Glutamatergic neuron (in vitro differentiated cells): Measurements from ENCODE around the gene OTOR. TPM values are rescaled to one million over a fixed set of nuclear protein-coding genes. Genes with fewer than 3 reads are reported as not detected.

Experiments
- DNase-seq: peaks from one replicate; pipeline ENCODE4 v3.0.0; 2022
- H3K27ac Mint-ChIP-seq: one replicate; pipeline ENCODE4 v1.8.0; 2020; ENCODE audit warnings: mild to moderate bottlenecking, mixed read lengths, inconsistent platforms; ENCODE audit not compliant: unreplicated experiment
- H3K27me3 Mint-ChIP-seq: one replicate; pipeline ENCODE4 v1.8.0; 2020; ENCODE audit warnings: mild to moderate bottlenecking, moderate library complexity, mixed read lengths, inconsistent platforms; ENCODE audit not compliant: unreplicated experiment
- H3K36me3 Mint-ChIP-seq: one replicate; pipeline ENCODE4 v1.8.0; 2020; ENCODE audit warnings: mild to moderate bottlenecking, mixed read lengths, inconsistent platforms; ENCODE audit not compliant: unreplicated experiment
- H3K4me1 Mint-ChIP-seq: one replicate; pipeline ENCODE4 v1.8.0; 2020; ENCODE audit warnings: mild to moderate bottlenecking, low read depth, mixed read lengths, inconsistent platforms; ENCODE audit not compliant: unreplicated experiment
- H3K4me3 Mint-ChIP-seq: one replicate; pipeline ENCODE4 v1.8.0; 2020; ENCODE audit warnings: mild to moderate bottlenecking, mixed read lengths, inconsistent platforms; ENCODE audit not compliant: unreplicated experiment
- H3K9me3 Mint-ChIP-seq: one replicate; pipeline ENCODE4 v1.8.0; 2020; ENCODE audit warnings: mild to moderate bottlenecking, moderate library complexity, mixed read lengths, inconsistent platforms; ENCODE audit not compliant: unreplicated experiment
- CTCF ChIP-seq: fragments of 200-600 bp; sonication (generic); IDR thresholded peaks from one replicate; pipeline ENCODE4 v1.5.0; 2021; ENCODE audit not compliant: partially characterized antibody, unreplicated experiment
- long read RNA-seq: library from polyadenylated mRNA; unstranded; transcript quantifications from one replicate; pipeline ENCODE4 v2.0.0, GENCODE V29; 2020; ENCODE audit not compliant: unreplicated experiment
- total RNA-seq: library from RNA; stranded (reverse); fragmentation: NEBNext Ultra II Directional; extraction: Animal tissue kit (Norgen Biotek cat#: 25700); gene quantifications from one replicate; pipeline ENCODE4 v1.2.1, GENCODE V29; 2021; ENCODE audit not compliant: unreplicated experiment

The OTOR gene, protein sequence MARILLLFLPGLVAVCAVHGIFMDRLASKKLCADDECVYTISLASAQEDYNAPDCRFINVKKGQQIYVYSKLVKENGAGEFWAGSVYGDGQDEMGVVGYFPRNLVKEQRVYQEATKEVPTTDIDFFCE
- total RNA-seq, result not detected
- long read RNA-seq, result 0 reads

DNA sequence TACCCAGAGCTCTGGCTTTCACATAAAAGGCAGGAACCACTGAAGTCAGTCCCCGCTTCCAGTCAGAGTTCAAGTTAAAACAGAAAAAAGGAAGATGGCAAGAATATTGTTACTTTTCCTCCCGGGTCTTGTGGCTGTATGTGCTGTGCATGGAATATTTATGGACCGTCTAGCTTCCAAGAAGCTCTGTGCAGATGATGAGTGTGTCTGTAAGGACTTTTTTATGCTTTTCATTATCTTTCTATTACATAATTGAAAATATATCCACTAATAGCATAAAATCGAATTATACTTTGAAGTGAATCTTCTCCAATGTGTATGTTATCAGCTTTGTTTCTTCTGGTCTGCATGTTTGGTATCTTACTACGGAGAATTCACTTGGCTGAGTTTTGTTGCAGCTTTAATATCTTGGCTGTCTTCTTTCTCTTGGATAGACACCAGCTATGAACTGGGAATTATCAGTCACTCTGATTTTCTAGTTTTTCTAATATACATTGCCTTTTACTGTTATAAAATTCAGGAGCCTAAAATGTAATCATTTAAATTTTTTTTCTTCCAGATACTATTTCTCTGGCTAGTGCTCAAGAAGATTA, at the start of gene OTOR:
OTOR (plus strand) TSS at position 51 of the 593 bp plus-strand sequence; CDS start at position 95, 44 bp downstream.
- Mint-ChIP-seq H3K27ac (no peak within 1 kb of the TSS), H3K9me3 (no peaks in the 10 kb centered on the region), H3K27me3 (no peaks in the 10 kb centered on the region), H3K4me3 (no peak within 1 kb of the TSS), H3K36me3 (no peaks in the 10 kb centered on the region), H3K4me1 (no peaks in the 10 kb centered on the region)
- DNase-seq, result no peak
- no peak for TF ChIP-seq CTCF

- Mint-ChIP-seq H3K27me3 (no peaks in the 10 kb centered on the region), H3K27ac (no peak overlapping the region), H3K4me1 (peaks cover 8% of the 10 kb centered on the region), H3K9me3 (peaks cover 2% of the 10 kb centered on the region), H3K4me3 (no peak overlapping the region), H3K36me3 (no peaks in the 10 kb centered on the region)
- DNase-seq, result peak; percentile 17
- TF ChIP-seq CTCF, result no peak
These were observed 48.9 kb upstream of the OTOR start for GRCh38 chr20:16699293-16699692.

DNA sequence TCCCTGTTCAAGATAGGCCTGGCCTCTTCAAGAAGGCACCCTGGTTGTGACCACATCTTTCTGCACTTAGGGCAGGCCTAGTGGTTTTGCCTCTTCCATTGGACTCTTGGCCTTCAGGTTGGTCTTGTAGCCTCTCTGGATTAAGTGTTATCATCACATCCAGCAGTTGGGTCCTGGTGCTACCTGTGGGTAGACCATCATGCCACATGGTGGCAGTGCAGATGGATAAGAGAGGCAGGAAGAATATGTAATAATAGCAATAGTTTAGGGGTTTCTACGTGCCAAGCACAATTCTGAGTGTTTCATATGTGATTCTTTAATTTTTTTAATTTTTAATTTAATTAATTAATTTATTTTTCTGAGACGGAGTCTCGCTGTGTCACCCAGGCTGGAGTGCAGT, 46.9 kb upstream of the OTOR start:
- Mint-ChIP-seq H3K27ac (no peak overlapping the region), H3K4me3 (no peak overlapping the region), H3K27me3 (no peaks in the 10 kb centered on the region), H3K9me3 (peaks cover 2% of the 10 kb centered on the region), H3K4me1 (peaks cover 4% of the 10 kb centered on the region), H3K36me3 (peaks cover 7% of the 10 kb centered on the region)
- peak; percentile 4 for TF ChIP-seq CTCF
- DNase-seq, result no peak

DNA sequence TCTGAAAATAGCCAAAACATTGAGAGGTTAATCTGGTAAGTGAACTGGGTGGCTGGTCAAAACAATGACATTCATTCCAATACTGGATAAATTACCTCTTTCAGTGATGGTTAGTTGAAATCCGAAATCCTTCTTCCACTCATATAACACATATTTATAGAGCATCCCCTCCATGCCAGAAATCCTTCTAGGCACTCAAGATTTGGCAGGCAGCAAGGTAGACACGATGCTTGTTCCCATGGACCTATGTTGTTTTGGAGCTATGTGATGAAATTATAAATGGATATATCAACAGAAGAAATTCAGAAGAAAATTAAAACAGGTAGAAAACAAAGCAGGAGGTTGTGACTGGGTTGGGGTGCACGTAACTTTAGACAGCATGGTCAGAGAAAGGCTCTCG, 44.6 kb upstream of the OTOR start:
- Mint-ChIP-seq H3K4me1 (peaks cover 4% of the 10 kb centered on the region), H3K9me3 (peaks cover 2% of the 10 kb centered on the region), H3K27ac (no peak overlapping the region), H3K4me3 (no peak overlapping the region), H3K36me3 (peaks cover 22% of the 10 kb centered on the region), H3K27me3 (peaks cover 3% of the 10 kb centered on the region)
- no peak for TF ChIP-seq CTCF
- DNase-seq, result no peak

- Mint-ChIP-seq H3K9me3 (peaks cover 2% of the 10 kb centered on the region), H3K4me1 (peaks cover 6% of the 10 kb centered on the region), H3K27me3 (peaks cover 3% of the 10 kb centered on the region), H3K36me3 (peaks cover 23% of the 10 kb centered on the region), H3K27ac (no peak overlapping the region), H3K4me3 (no peak overlapping the region)
- no peak for DNase-seq
- no peak for TF ChIP-seq CTCF
These were observed 40.5 kb upstream of the OTOR start for GRCh38 chr20:16707674-16708073.
